HEK293T (cell line): Measurements from ENCODE around the gene LHX4.

Source experiments
- FOXA1 ChIP-seq: fragments of 450-650 bp; IDR thresholded peaks from 2 replicates; pipeline ENCODE4 v1.6.1; 2016; ENCODE audit warnings: mild to moderate bottlenecking
- FOXM1 ChIP-seq: fragments of 450-650 bp; IDR thresholded peaks from 2 replicates; pipeline ENCODE4 v1.6.1; 2017; ENCODE audit warnings: mild to moderate bottlenecking, borderline replicate concordance
- HDGF ChIP-seq: fragments of 450-650 bp; IDR thresholded peaks from 2 replicates; pipeline ENCODE4 v1.6.1; 2017; ENCODE audit warnings: antibody characterized with exemption, borderline replicate concordance
- TARDBP ChIP-seq: fragments of 450-650 bp; IDR thresholded peaks from 2 replicates; pipeline ENCODE4 v1.6.1; 2016
- ZNF384 ChIP-seq: fragments of 450-650 bp; IDR thresholded peaks from 2 replicates; pipeline ENCODE4 v1.6.1; 2016

GRCh38 chr1:180210008-180210620 is 19.9 kb upstream of the LHX4 start:
- TF ChIP-seq FOXA1, result no peak
- TF ChIP-seq ZNF384, result no peak
- TF ChIP-seq HDGF, result no peak
- TF ChIP-seq TARDBP, result no peak
- TF ChIP-seq FOXM1, result no peak
